Fibroblast of peridontal ligament (primary cell): ENCODE results near the gene IP6K2.

Experiments used
- DNase-seq: peaks from one replicate; pipeline ENCODE4 v3.0.0-alpha.2; 2010; ENCODE audit errors: extremely low read depth

IP6K2 gene

DNA sequence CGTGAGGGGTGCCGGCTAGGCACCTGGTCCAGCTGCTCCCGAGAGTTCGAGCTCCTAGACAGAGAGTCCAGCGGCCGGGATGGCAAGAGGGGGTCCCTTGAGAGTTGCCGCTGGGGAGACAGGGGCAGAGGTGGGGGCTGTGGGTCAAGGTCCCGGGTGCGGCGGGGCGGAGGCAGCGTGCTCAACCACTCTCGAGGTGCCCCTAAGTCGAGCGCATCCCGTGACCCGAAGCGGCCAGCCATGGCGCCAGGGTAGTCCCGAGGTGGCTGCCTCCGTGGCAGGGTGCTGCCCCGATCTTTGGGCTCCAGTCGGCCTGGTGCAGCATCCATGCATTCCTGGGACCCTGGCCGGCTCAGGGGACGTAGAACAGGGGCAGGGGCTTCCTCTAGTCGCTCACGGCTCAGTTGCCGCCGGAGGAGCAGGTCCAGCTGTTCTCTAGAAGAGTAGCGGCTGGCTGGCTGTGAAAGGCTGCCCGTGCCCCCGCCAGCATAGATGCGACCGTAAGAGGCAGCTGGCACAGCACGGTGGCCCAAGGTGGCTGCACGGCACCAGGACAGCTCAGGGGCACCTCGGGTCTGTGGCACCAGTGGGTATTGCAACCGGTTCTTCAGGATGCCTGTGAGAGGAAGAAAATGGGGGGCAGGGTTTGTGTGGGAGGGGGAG lies 76.9 kb downstream of the IP6K2 start:
- no peak for DNase-seq
